ENCODE data around the gene PRDX5. TPM values are rescaled to one million over a fixed set of nuclear protein-coding genes. Genes with fewer than 3 reads are reported as not detected.

Gene PRDX5
- total RNA-seq, 2 donors from 2014 or later: 108 to 224 TPM

DNA sequence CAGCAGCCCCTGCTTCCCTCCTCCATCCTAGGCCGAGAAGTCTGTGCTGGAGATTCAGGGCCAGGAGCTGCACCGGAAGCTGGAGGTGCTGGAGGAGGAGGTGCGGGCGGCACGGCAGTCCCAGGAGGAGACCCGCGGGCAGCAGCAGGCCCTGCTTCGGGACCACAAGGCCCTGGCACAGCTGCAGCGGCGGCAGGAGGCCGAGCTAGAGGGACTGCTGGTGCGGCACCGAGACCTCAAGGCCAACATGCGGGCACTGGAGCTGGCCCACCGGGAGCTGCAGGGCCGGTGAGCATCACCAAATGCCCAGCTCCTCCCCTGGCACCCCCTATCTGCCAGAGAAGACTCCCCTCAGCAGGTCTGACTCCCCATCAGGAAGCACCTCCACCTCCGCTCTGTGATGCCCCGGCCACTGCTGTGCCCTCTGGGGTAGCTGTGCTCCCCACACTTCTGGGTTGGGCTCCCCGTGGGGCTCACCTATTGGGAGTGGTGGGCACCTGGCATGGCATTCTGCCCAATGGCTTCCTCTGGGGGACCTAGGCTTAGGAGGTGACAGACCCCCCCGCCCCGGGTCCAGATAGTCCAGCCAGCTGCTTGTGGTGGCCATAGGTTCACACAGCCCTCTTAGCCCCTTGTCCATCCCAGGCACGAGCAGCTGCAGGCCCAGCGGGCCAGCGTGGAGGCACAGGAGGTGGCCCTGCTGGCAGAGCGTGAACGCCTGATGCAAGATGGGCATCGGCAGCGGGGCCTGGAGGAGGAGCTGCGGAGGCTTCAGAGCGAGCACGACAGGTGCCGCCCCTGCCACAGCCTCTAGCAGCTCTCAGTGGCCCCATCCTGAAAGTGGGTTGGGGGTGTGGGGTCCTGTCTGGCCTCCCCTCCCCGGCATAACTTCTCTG lies 34.4 kb downstream of the PRDX5 start:
- DNase-seq: no peak
- intact Hi-C loops (cut with DNase I): no loop called here

DNA sequence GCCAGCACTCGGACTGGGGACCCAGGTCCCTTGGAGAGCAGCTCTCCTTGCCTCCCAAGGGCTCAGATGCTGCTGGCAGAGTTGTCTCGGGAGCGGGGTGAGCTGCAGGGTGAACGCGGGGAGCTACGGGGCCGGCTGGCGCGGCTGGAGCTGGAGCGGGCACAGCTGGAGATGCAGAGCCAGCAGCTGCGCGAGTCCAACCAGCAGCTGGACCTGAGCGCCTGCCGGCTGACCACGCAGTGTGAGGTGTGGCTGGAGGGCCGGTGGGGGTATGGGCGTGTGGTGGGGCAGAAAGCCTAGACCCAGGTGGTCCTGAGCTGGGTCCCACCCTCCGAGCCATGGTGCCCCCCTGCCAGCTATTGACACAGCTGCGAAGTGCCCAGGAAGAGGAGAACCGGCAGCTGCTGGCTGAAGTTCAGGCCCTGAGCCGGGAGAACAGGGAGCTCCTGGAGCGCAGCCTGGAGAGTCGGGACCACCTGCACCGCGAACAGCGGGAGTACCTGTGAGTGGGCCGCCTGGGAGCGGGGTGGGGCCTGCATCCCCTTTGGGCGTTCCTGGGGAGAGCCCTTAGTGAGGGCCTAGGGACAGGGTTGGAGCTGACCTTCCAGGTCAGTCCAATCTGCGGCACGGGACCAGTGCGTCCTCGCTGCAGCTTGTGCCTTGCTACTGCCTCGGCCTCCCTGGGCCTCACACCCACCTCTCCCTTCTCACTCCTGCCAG lies 35.2 kb downstream of the PRDX5 start:
- DNase-seq: peak in 2 of 4 donors; percentile 52 to 55
- Histone ChIP-seq H3K4me3 (no peak overlapping the region), H3K27ac (no peak overlapping the region), H3K9me3 (no peaks in the 10 kb centered on the region), H3K4me1 (peaks cover 32% of the 10 kb centered on the region), H3K27me3 (no peaks in the 10 kb centered on the region), H3K36me3 (replicated peaks in 1 of 2; ENCODE audit: insufficient read depth in 1 of 2, low read depth in 2 of 2) (no peaks in the 10 kb centered on the region)
- intact Hi-C loops (cut with DNase I): no loop called here
- no peak for ATAC-seq
- TF ChIP-seq, protein P1, sequence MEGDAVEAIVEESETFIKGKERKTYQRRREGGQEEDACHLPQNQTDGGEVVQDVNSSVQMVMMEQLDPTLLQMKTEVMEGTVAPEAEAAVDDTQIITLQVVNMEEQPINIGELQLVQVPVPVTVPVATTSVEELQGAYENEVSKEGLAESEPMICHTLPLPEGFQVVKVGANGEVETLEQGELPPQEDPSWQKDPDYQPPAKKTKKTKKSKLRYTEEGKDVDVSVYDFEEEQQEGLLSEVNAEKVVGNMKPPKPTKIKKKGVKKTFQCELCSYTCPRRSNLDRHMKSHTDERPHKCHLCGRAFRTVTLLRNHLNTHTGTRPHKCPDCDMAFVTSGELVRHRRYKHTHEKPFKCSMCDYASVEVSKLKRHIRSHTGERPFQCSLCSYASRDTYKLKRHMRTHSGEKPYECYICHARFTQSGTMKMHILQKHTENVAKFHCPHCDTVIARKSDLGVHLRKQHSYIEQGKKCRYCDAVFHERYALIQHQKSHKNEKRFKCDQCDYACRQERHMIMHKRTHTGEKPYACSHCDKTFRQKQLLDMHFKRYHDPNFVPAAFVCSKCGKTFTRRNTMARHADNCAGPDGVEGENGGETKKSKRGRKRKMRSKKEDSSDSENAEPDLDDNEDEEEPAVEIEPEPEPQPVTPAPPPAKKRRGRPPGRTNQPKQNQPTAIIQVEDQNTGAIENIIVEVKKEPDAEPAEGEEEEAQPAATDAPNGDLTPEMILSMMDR (IDR thresholded peaks at IDR 0.05): no peak
- TF ChIP-seq POLR2A (IDR thresholded peaks at IDR 0.05): no peak
- WGBS, 2 donors: 70 to 84% methylated on average over 5 to 29 of the region's 34 CpGs

More for the DNA sequence above, 34.4 kb downstream of the PRDX5 start:
- no peak overlapping the region for H3K27ac ChIP-seq
- H3K36me3 ChIP-seq (replicated peaks in 1 of 2; ENCODE audit: insufficient read depth in 1 of 2, low read depth in 2 of 2): no peaks in the 10 kb centered on the region
- 86 to 94% methylated on average over 7 to 27 of the region's 33 CpGs for WGBS, 2 donors
- no peaks in the 10 kb centered on the region for H3K27me3 ChIP-seq
- no peaks in the 10 kb centered on the region for H3K9me3 ChIP-seq
- no peak overlapping the region for H3K4me3 ChIP-seq
- ATAC-seq: no peak
- peaks cover 24% of the 10 kb centered on the region for H3K4me1 ChIP-seq
- TF ChIP-seq, protein P1 (IDR thresholded peaks at IDR 0.05): no peak
- no peak for TF ChIP-seq POLR2A (IDR thresholded peaks at IDR 0.05)

DNA sequence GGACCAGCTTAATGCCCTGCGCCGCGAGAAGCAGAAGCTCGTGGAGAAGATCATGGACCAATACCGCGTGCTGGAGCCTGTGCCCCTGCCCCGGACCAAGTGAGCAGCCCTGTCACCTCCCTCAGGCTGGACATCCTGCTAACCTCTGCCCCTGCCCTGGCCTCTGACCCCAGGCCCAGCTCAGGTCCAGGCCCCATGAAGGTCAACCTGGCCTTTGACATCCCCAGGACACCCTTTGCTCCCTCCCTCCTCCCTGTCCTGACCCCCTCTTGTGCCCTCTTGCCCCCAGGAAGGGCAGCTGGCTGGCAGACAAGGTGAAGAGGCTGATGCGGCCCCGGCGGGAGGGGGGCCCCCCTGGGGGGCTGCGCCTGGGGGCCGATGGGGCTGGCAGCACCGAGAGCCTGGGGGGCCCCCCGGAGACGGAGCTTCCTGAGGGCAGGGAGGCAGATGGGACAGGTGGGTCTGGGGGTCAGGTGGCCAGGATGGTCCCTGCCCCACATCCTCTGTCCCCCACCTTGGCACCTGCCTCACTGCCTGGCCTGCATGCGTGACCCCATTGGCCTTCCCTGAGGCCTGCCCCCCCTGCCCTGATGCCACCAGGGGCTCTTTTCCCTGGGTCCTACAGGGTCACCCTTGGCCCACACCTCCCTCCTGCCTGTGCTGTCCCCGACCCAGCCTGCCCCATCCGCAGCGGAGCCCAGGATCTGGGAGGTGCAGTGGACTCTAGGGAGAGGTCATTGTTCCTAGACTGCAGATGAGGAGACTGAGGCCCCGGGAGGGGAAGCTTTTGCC lies 36.0 kb downstream of the PRDX5 start:
- no peaks in the 10 kb centered on the region for H3K9me3 ChIP-seq
- H3K27ac ChIP-seq: no peak overlapping the region
- no peak for TF ChIP-seq POLR2A (IDR thresholded peaks at IDR 0.05)
- TF ChIP-seq, protein P1 (IDR thresholded peaks at IDR 0.05): no peak
- no peaks in the 10 kb centered on the region for H3K36me3 ChIP-seq (replicated peaks in 1 of 2; ENCODE audit: insufficient read depth in 1 of 2, low read depth in 2 of 2)
- ATAC-seq: no peak
- intact Hi-C loops (cut with DNase I): no loop called here
- WGBS, 2 donors: 78 to 80% methylated on average over 16 to 19 of the region's 20 CpGs
- H3K4me1 ChIP-seq: peaks cover 38% of the 10 kb centered on the region
- no peaks in the 10 kb centered on the region for H3K27me3 ChIP-seq
- DNase-seq: no peak
- no peak overlapping the region for H3K4me3 ChIP-seq

DNA sequence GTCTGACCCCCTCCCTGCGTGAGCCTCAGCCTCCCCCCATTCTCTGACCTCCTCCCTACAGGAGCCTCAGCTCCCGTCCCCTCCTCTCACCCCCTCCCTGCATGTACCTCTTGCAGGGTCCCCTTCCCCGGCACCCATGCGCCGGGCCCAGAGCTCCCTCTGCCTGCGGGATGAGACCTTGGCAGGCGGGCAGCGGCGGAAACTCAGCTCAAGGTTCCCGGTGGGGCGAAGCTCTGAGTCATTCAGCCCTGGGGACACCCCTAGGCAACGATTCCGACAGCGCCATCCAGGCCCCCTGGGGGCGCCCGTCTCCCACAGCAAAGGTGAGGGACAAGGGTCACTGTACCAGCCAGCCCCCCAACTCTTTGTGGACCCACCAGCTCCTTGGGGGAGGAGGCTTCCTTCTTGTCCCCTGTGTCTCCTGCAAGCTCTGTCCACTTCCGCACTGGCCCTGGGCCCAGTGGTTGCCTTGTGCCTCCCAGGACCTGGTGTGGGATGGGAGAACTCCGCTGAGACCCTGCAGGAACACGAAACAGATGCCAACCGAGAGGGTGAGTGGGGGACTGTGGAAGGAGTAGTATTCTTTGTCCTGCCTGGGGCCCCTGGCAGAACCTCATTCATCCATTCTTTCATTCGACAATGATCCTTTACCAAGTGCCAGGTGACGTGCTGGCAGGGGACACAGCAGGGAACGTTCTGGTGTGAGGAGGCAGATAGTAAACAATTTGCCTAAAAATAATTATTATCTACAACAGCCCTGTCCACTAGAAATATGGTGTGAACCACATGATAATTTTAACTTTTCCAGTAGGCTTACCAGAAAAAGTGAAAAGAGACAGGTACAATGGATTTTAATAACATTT lies 37.4 kb downstream of the PRDX5 start:
- Histone ChIP-seq H3K4me3 (no peak overlapping the region), H3K4me1 (peaks cover 49% of the 10 kb centered on the region), H3K27me3 (no peaks in the 10 kb centered on the region), H3K27ac (peak overlapping the region; percentile 67 to 91 (median 77)), H3K36me3 (replicated peaks in 1 of 2; ENCODE audit: insufficient read depth in 1 of 2, low read depth in 2 of 2) (no peaks in the 10 kb centered on the region), H3K9me3 (no peaks in the 10 kb centered on the region)
- peak; percentile 11 to 64 (median 54) for TF ChIP-seq POLR2A (IDR thresholded peaks at IDR 0.05)
- TF ChIP-seq, protein P1 (IDR thresholded peaks at IDR 0.05): peak; percentile 79 to 94 (median 89)
- WGBS, 2 donors: 4 to 10% methylated on average over 20 to 23 of the region's 23 CpGs
- intact Hi-C loops (cut with DNase I): no loop called here
- peak; percentile 83 for ATAC-seq
- peak; percentile 86 to 92 (median 90) for DNase-seq
